Stimulated activated CD4-positive, alpha-beta T cell treated with anti-CD3 and anti-CD28 coated beads, Interleukin-1b, Interleukin-23, amount 100 ng/mL, for 4 hours (primary cell): ENCODE data around the gene KIF20B.
"Not testable (repeated sequence)": the region's sequence is repeated elsewhere in the genome, so short reads cannot be mapped to it uniquely, and the experiment has no call there.

Source experiments
- DNase-seq, 2 donors: peaks; one replicate each; pipeline ENCODE4 v3.0.0-alpha.2; 2020; ENCODE audit warnings: low read depth in 2 of 2

KIF20B gene

GRCh38 chr10:89773081-89773480 lies 71.7 kb downstream of the KIF20B start:
- no peak for DNase-seq

GRCh38 chr10:89776665-89777064 lies 75.3 kb downstream of the KIF20B start:
- DNase-seq: no peak

- DNase-seq: no peak
Observed at GRCh38 chr10:89782470-89782869, 81.1 kb downstream of the KIF20B start.

- DNase-seq: no peak
Observed at GRCh38 chr10:89783406-89783805, 82.0 kb downstream of the KIF20B start.

GRCh38 chr10:89785095-89785494 lies 83.7 kb downstream of the KIF20B start:
- no peak for DNase-seq

GRCh38 chr10:89789188-89789877 lies 87.9 kb downstream of the KIF20B start:
- no peak for DNase-seq

GRCh38 chr10:89792187-89792586 lies 90.8 kb downstream of the KIF20B start:
- no peak for DNase-seq

- peak in 1 of 2 donors; percentile 31 for DNase-seq
Observed at GRCh38 chr10:89793649-89794254, 92.4 kb downstream of the KIF20B start.

- DNase-seq: no peak
Observed at GRCh38 chr10:89795840-89796239, 94.5 kb downstream of the KIF20B start.

- no peak for DNase-seq
Observed at GRCh38 chr10:89798092-89798491, 96.7 kb downstream of the KIF20B start.

- DNase-seq: no peak
Observed at GRCh38 chr10:89799573-89799972, 98.2 kb downstream of the KIF20B start.

GRCh38 chr10:89805599-89806013 lies 104.2 kb downstream of the KIF20B start:
- DNase-seq: peak; percentile 0 to 32

- no peak for DNase-seq
Observed at GRCh38 chr10:89808842-89809241, 107.5 kb downstream of the KIF20B start.

GRCh38 chr10:89809766-89810165 lies 108.4 kb downstream of the KIF20B start:
- DNase-seq: no peak

- DNase-seq: no peak
Observed at GRCh38 chr10:89810908-89811525, 109.6 kb downstream of the KIF20B start.

GRCh38 chr10:89813546-89813945 lies 112.2 kb downstream of the KIF20B start:
- no peak for DNase-seq

- DNase-seq: no peak
Observed at GRCh38 chr10:89814278-89814677, 112.9 kb downstream of the KIF20B start.

GRCh38 chr10:89815049-89815853 lies 113.9 kb downstream of the KIF20B start:
- no peak for DNase-seq

GRCh38 chr10:89819008-89819407 lies 117.6 kb downstream of the KIF20B start:
- DNase-seq: not testable (repeated sequence)
